ENCODE measurements around the gene SIK1. TPM values are rescaled to one million over a fixed set of nuclear protein-coding genes. Genes with fewer than 3 reads are reported as not detected.
"Not testable (repeated sequence)": the region's sequence is repeated elsewhere in the genome, so short reads cannot be mapped to it uniquely, and the experiment has no call there.

SIK1 gene
- total RNA-seq, 1 donor from 2014 or later: 55.2 TPM

DNA sequence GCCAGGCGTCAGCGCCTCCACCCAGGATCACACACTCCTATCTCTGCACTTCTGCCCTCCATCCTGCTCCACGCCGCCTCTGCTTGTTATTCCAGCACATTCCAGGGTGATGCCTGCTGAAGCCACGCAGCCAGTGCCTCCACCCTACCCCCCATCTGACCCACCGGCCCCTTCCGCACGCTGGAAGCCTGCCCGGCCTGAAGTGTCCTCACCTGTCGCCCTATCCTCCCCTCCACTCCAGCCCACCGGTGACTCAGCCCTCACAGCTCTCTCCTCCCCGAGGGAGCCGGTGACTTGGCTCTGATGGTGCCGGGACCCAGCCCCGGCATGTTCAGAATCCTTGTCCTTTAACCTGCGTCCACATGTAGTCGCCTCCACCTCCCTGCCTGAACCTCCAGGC, 24.9 kb upstream of the SIK1 start:
- H3K9me3 ChIP-seq; H3K4me1 ChIP-seq; H3K36me3 ChIP-seq; intact Hi-C loops (cut with DNase I); DNase-seq; H3K27me3 ChIP-seq; H3K4me3 ChIP-seq; H3K27ac ChIP-seq: not testable (repeated sequence)
- ATAC-seq: peak; percentile 62

DNA sequence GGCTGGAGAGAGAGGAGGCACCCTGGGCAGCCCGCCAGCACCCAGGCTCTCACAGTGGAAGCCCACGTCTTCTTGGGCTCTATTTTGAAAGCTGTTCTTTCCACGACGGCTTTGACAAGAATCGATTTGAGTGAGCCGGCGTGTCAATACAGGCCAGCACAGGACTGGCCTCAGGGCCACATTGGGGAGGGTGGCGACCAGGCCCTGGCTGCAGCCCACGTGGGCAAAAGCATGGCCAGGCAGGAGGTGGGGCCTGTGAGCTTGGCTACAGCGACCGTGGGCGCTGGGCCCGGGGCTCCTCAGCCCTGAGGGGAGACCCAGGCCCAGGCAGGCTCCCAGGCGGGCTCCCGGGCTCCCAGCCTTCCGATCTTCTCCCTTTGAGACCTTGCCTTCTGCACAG, 23.4 kb upstream of the SIK1 start:
- H3K4me1 ChIP-seq; H3K27me3 ChIP-seq; ATAC-seq; H3K27ac ChIP-seq; H3K36me3 ChIP-seq; DNase-seq; H3K4me3 ChIP-seq; intact Hi-C loops (cut with DNase I); H3K9me3 ChIP-seq: not testable (repeated sequence)

DNA sequence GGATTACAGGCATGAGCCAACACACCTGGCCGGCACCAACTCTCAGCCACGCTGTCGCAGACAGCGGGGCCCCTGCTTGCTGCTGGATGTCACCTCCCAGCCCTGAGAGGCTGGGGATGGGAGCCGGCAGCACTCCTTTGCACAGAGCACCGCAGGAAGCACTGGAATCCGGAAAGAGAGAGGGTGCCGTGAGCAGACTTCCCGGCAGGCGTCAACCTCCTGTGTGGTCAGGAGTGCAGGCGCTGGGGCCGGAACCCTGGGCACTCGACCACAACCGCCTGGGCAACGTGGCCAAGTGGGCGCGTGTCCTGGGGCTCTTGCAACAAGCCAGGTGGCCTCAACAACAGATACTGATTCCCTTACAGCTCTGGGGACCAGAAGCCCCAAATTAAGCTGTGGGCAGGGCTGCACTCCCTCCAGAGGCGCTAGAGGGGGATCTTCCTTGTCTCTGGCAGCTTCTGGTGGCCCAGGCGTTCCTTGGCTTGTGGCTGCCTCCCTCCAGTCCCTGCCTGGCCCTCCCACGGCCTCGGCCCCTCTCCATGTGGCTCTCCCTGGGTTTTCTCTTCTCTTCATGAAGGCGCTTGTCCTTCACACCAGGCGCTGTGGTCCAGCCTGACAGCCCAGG, 20.5 kb upstream of the SIK1 start:
- H3K36me3 ChIP-seq; H3K4me1 ChIP-seq; DNase-seq; H3K9me3 ChIP-seq; H3K27me3 ChIP-seq; intact Hi-C loops (cut with DNase I); H3K4me3 ChIP-seq; H3K27ac ChIP-seq: not testable (repeated sequence)
- ATAC-seq: peak; percentile 61

DNA sequence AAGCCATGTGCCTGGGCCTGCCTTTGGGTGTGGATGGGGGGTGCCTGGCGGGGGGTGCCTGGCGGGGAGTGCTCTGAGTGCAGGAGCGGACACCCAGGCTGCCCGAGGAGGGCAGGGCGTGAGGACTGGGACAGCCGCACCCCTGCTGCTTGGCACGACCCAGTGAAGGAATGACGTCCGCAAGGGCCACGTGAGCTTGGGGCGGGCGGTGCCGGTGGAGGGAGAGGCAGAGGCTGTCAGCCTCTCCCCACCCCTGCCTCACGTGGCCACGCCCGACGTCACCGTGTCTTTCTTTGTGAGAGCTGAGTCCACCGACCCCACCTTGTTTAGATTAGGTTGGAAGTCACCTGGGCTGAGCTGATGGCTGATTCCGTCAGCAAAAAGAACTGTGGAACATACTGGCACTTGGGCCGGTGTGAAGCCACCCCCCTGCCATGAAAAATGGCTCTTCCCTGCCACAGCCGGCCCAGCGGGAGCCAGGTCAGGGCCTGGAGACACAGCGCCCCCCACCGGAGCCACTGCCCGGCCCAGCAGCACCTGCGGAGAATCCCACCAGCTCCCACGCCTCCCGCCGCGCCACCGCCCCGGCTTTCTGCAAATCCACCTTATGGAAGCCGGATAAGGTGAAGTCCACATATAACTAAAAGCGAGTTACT, 19.5 kb upstream of the SIK1 start:
- H3K4me1 ChIP-seq; H3K36me3 ChIP-seq; intact Hi-C loops (cut with DNase I); H3K27me3 ChIP-seq; H3K27ac ChIP-seq; DNase-seq; H3K4me3 ChIP-seq; H3K9me3 ChIP-seq: not testable (repeated sequence)
- ATAC-seq: peak; percentile 70

DNA sequence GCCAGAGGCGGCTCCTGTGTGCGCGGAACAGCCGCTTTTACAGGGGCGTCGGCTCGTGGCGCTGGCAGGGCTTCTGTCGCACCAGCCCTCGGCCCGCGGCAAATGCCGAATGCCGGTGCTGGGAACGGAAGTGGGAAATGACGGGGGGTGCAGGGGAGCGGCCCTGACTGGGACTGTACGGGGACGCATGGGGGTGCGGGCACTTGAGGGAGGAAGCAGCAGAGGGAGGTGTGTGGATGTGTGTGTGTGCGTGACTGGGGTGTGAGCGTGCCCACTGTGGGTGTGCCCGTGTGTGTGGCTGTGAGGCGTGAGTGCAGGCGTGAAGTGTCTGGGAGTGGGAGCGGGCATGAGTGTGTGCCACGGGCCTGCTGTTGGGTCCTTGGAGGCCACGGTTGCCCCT, 17.6 kb upstream of the SIK1 start:
- H3K27ac ChIP-seq; H3K4me3 ChIP-seq; H3K27me3 ChIP-seq; H3K4me1 ChIP-seq; ATAC-seq; H3K9me3 ChIP-seq; DNase-seq; intact Hi-C loops (cut with DNase I); H3K36me3 ChIP-seq: not testable (repeated sequence)

DNA sequence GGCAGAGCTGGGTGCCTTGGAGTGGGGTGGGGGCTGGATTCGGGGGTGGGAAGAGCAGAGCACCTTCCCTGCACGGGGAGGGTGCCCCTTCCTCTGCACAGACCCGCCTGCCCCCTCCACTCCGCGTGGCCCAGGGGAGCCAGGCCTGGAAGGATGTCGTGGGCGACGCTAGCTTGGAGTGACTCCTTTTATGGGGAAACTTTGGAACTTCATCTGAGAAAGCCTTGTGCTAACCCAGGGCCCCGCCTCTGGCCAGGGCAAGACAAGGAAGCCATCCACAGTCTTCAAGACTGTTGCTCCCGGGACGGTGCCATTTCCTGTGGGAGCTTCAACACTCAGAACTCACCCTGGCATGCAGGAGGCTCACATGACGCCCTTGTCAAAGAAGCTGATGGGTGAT, 15.6 kb upstream of the SIK1 start:
- ATAC-seq; H3K4me1 ChIP-seq; DNase-seq; H3K9me3 ChIP-seq; H3K4me3 ChIP-seq; H3K27ac ChIP-seq; intact Hi-C loops (cut with DNase I); H3K36me3 ChIP-seq; H3K27me3 ChIP-seq: not testable (repeated sequence)

DNA sequence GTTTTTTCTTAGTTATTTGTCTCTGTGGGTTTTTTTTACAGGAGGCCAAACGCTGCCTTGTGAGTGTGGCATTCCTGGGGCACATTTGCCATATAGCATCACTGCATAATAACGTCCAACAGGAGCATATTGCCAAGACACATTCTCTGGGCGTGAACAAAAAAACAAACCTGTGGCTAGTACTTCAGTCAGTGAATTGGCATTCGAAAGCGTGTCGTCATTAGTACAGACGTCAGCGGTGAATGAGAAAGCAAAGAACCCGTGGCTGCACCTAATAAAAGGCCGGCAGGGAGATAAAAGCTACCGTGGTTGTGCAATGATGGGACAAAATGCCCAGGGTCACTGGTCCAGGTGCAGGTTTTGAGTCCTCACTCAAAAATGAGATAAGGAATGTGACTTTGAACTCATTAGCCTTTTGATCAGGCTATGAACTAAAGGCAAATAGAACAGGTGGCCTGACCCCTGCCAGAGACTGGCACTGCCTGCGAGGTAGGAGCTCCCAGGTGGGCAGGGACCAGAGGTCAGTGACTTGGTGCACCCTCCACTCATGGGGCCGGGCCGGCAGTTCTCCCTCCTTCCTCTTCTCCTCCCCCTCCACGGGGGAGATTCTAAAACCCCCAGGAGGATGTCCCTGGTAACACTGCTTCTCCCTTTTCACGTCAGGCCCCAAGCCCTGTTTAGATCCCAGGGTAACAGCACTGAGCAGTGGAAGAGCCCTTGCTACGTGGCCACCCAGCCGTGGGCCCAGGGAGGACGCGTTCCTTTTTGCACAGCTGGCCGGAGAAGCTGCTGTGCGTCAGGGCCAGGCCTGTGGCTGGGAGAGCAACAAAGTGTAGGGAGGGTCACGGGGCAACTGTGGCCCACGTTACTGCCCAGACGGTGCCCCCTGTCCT, 14.2 kb upstream of the SIK1 start:
- H3K4me3 ChIP-seq; H3K36me3 ChIP-seq; H3K4me1 ChIP-seq; H3K9me3 ChIP-seq; DNase-seq; H3K27me3 ChIP-seq; intact Hi-C loops (cut with DNase I); H3K27ac ChIP-seq: not testable (repeated sequence)
- peak; percentile 38 for ATAC-seq

DNA sequence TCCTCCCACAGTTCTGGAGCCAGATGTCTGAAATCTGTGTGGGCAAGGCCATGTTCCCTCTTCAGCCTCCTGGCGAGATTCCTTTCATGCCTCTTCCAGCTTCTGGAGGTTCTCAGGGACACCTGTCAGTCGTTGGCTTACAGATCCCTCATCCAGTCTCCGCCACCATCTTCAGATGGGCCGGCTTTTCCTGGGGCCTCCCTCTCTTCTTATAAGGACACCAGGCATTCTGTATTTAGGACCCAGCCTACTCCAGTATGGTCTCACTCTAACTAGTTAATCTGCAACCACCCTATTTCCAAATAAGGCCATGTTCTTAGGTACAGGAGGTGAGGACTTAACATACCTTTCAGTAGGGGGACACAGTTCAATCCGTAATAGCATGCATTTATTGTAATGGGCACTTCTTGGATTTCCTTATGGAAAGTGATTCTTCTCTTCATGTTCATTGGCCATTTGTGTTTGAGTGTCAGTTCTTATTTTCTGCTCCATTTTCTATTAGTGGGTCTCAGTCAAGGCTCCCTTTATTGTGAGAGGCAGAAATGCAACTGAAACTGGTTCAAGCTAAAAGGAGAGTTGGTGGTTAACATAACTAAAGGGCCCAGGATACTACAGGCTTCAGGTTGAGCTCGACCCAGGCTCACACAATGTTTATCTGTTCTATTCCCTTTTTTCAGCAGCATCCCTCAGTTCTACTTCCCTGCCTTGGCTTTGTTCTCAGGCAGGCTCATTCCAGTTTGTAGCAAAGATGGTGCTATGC, 12.6 kb upstream of the SIK1 start:
- H3K36me3 ChIP-seq; DNase-seq; H3K4me3 ChIP-seq; H3K4me1 ChIP-seq; H3K9me3 ChIP-seq; intact Hi-C loops (cut with DNase I); H3K27me3 ChIP-seq; H3K27ac ChIP-seq: not testable (repeated sequence)
- ATAC-seq: peak; percentile 12

DNA sequence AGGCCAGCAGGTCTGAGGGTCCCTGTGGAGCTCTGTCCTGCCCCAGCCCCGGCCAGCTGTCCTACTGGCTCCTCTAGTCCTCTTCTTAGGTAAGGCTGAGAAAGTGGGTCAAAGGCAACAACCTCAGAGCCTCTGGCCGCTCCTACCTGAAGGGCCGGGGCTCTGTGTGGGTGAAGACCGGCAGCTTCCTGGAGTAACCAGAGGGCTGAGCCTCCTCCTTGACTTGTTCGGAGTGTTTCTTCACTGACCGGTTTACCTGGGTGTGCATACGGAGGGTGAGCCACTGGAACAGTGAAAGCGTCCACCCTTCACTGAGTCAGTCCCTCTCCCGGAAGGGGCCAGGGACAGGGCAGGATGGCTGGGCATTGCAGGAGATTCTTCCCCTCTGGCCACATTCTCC, 9.3 kb upstream of the SIK1 start:
- H3K36me3 ChIP-seq; H3K9me3 ChIP-seq; H3K4me3 ChIP-seq; H3K27ac ChIP-seq; DNase-seq; H3K4me1 ChIP-seq; intact Hi-C loops (cut with DNase I); H3K27me3 ChIP-seq: not testable (repeated sequence)
- ATAC-seq: peak; percentile 91

DNA sequence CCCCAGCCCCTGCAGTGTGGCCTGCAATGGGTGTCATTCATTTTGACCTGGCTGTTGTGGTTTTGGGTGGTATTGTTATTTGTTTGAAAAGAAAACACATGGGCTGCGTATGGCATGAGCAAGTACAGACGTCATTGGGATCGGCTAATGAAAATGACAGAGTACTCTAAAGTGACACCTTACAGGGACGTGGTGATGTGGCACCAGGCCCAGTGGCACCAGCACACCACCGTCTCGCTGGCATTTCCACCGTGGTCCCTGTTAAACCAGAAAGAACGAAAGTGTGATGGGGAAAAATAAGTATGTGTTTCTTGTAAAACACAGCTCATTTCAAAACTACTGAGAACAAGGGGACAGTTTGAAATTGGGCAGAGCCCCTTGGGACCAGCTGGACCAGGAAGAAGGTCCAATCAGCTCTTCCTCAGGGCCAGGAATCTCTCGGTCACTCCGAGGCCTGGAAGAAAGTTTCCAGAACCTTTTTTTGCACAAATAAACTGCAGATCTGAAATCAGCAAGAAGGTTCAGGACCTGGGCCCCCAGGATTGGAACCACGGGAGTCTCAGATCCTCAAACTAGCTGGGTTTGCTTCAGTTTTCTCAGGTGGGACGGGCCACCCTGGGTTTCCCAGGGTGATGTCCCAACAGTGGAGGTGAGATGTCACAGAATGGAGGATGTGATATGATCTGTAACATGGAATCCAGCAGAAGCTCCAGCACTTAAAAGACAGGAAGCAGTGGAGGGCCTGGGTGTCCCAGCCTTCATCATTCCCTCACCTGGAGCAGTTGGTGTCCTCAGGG, 6.6 kb upstream of the SIK1 start:
- H3K36me3 ChIP-seq; H3K4me3 ChIP-seq; H3K9me3 ChIP-seq; H3K4me1 ChIP-seq; ATAC-seq; intact Hi-C loops (cut with DNase I); DNase-seq; H3K27me3 ChIP-seq; H3K27ac ChIP-seq: not testable (repeated sequence)

DNA sequence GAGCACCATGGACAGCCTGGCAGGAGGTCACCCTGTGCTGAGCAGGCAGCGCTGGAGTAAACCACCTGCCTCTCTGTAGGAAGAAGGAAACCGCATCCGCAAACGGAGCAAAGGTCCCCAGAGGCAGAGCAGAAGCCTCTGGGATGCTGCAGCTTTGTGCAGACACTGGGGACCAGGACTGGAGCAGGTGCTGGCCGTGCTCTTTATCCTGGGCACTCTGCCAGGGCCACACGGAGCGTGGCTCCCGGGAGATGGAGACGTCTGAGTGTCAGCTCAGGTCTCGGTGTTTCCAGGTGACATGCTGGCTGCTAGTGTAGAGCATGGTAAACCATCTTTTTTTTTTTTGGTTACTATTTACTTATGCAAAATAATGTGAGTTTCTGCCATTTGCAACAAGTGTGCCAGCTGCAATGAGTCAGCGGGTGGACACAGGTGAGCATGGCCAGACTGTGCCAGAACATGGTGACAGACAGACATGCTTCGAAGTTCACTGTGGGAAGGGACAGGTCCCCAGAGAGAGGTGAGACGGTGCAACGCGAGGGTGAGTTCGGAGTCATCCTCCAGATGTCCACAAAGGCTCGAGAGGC, 4.0 kb upstream of the SIK1 start:
- ATAC-seq; DNase-seq; H3K9me3 ChIP-seq; H3K27ac ChIP-seq; H3K4me3 ChIP-seq; intact Hi-C loops (cut with DNase I); H3K27me3 ChIP-seq; H3K4me1 ChIP-seq; H3K36me3 ChIP-seq: not testable (repeated sequence)

DNA sequence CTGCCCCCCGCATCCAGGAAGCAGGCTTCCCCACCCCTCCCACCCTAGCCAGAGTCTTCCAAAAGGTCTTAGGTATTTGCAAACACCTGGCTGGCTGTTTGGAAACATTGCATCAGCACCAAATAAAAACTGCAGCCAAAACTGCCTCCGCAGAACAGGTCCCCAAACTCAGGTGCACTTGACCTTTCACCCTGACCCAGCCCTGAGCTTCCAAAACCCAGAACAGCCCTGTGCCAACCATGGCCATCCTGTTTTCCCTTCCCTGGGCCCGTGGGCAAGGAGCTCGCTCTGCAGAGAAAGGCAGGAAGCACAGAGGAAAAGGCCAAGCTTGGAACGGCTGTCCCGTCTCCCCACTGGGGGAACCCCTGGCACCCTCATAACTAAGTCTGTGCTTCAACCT, 2.0 kb upstream of the SIK1 start:
- H3K36me3 ChIP-seq; H3K9me3 ChIP-seq; H3K4me3 ChIP-seq; H3K27ac ChIP-seq; ATAC-seq; intact Hi-C loops (cut with DNase I); H3K27me3 ChIP-seq; H3K4me1 ChIP-seq; DNase-seq: not testable (repeated sequence)

DNA sequence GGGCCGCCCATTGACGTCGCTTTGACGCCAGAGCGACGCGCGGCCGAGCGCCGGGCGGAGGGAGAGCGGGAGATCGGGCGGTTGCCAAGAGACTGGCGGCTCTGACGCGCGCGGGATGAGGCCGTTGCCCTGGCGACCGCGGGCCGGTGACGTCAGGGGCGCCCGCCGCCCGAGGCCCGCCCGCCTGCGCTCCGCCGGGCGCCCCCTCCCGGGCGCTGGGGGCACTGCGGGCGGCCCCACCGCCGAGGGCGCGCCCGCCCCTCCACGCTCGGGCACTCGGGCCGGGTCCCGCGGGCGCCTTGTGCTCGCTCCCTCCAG, 270 bp upstream of the SIK1 start:
- H3K9me3 ChIP-seq; intact Hi-C loops (cut with DNase I); H3K27ac ChIP-seq; H3K36me3 ChIP-seq; H3K27me3 ChIP-seq; DNase-seq; H3K4me1 ChIP-seq; H3K4me3 ChIP-seq: not testable (repeated sequence)
- ATAC-seq: peak; percentile 94

Measured in upper lobe of right lung (tissue), 1 donor.